H9 (cell line): ENCODE data around the gene CCDC148. TPM values are rescaled to one million over a fixed set of nuclear protein-coding genes. Genes with fewer than 3 reads are reported as not detected.
A peak's percentile ranks its signal among the peaks of the same experiment; 100 is the strongest.

ENCODE experiments used
- DNase-seq: peaks from one replicate; pipeline ENCODE4 v3.0.0-alpha.2; 2017
- H2AFZ ChIP-seq: one replicate; pipeline ENCODE4 v1.6.1; 2013; ENCODE audit warnings: mild to moderate bottlenecking, low read length, control low read depth, moderate library complexity
- H2AK5ac ChIP-seq: 2 replicates; pipeline ENCODE4 v1.6.1; 2013; ENCODE audit warnings: low read length, control low read depth, mixed read lengths; ENCODE audit not compliant: insufficient read length
- H2BK120ac ChIP-seq: one replicate; pipeline ENCODE4 v1.6.1; 2013; ENCODE audit warnings: low read depth, mild to moderate bottlenecking, low read length, control low read depth, inconsistent platforms; ENCODE audit not compliant: poor library complexity, severe bottlenecking
- H2BK12ac ChIP-seq: 2 replicates; pipeline ENCODE4 v1.6.1; 2013; ENCODE audit warnings: low read length, control low read depth, mixed read lengths, low read depth; ENCODE audit not compliant: insufficient read length
- H2BK15ac ChIP-seq: 2 replicates; pipeline ENCODE4 v1.6.1; 2013; ENCODE audit warnings: low read depth, low read length, control low read depth
- H2BK20ac ChIP-seq: one replicate; pipeline ENCODE4 v1.6.1; 2013; ENCODE audit warnings: low read depth, mild to moderate bottlenecking, low read length, control low read depth, inconsistent platforms; ENCODE audit not compliant: poor library complexity, severe bottlenecking
- H2BK5ac ChIP-seq: 2 replicates; pipeline ENCODE4 v1.6.1; 2013; ENCODE audit warnings: low read length, control low read depth, mixed read lengths; ENCODE audit not compliant: insufficient read length
- H3K14ac ChIP-seq: 2 replicates; pipeline ENCODE4 v1.6.1; 2013; ENCODE audit warnings: low read length, control low read depth; ENCODE audit not compliant: insufficient read depth
- H3K18ac ChIP-seq: 2 replicates; pipeline ENCODE4 v1.6.1; 2013; ENCODE audit warnings: low read depth, mild to moderate bottlenecking, mixed read lengths, low read length, control low read depth; ENCODE audit not compliant: insufficient read length
- H3K23ac ChIP-seq: 2 replicates; pipeline ENCODE4 v1.6.1; 2013; ENCODE audit warnings: low read length, control low read depth, mixed read lengths, low read depth; ENCODE audit not compliant: insufficient read length
- H3K23me2 ChIP-seq: 2 replicates; pipeline ENCODE4 v1.6.1; 2013; ENCODE audit warnings: low read depth, mild to moderate bottlenecking, mixed read lengths, low read length, control low read depth; ENCODE audit not compliant: insufficient read length, poor library complexity, severe bottlenecking
- H3K27ac ChIP-seq: 2 replicates; pipeline ENCODE4 v1.5.1; 2013; ENCODE audit warnings: low read length, control low read depth, mixed read lengths, low read depth; ENCODE audit not compliant: insufficient read length
- H3K27me3 ChIP-seq: 2 replicates; pipeline ENCODE4 v1.6.1; 2013; ENCODE audit warnings: low read length, control low read depth, inconsistent platforms; ENCODE audit not compliant: insufficient read depth
- H3K4ac ChIP-seq: 2 replicates; pipeline ENCODE4 v1.6.1; 2013; ENCODE audit warnings: low read depth, mild to moderate bottlenecking, control low read depth, inconsistent platforms, low read length, moderate library complexity
- H3K4me1 ChIP-seq: 2 replicates; pipeline ENCODE4 v1.6.1; 2013; ENCODE audit warnings: low read length, control low read depth, inconsistent platforms; ENCODE audit not compliant: insufficient read depth
- H3K4me2 ChIP-seq: 2 replicates; pipeline ENCODE4 v1.6.1; 2013; ENCODE audit warnings: low read length, control low read depth, mixed read lengths; ENCODE audit not compliant: insufficient read length, insufficient read depth
- H3K56ac ChIP-seq: 2 replicates; pipeline ENCODE4 v1.6.1; 2013; ENCODE audit warnings: low read depth, mild to moderate bottlenecking, mixed read lengths, low read length, control low read depth; ENCODE audit not compliant: insufficient read length
- H3K79me1 ChIP-seq: 2 replicates; pipeline ENCODE4 v1.6.1; 2013; ENCODE audit warnings: low read depth, mild to moderate bottlenecking, moderate library complexity, low read length, control low read depth, inconsistent platforms; ENCODE audit not compliant: insufficient read depth, poor library complexity, severe bottlenecking
- H3K79me2 ChIP-seq: 2 replicates; pipeline ENCODE4 v1.6.1; 2013; ENCODE audit warnings: low read length, control low read depth, inconsistent platforms; ENCODE audit not compliant: insufficient read depth
- H3K9ac ChIP-seq: 2 replicates; pipeline ENCODE4 v1.6.1; 2013; ENCODE audit warnings: low read length, control low read depth, mixed read lengths; ENCODE audit not compliant: insufficient read length; ENCODE audit errors: extremely low read depth
- H3K9me3 ChIP-seq: one replicate; pipeline ENCODE4 v1.6.1; 2013; ENCODE audit warnings: low read depth, low read length, inconsistent platforms; ENCODE audit not compliant: control insufficient read depth
- H3T11ph ChIP-seq: one replicate; pipeline ENCODE4 v1.6.1; 2013; ENCODE audit warnings: mild to moderate bottlenecking, low read length, control low read depth, inconsistent platforms
- H4K20me1 ChIP-seq: one replicate; pipeline ENCODE4 v1.6.1; 2013; ENCODE audit not compliant: control insufficient read depth, insufficient read length, insufficient read depth
- H4K5ac ChIP-seq: 2 replicates; pipeline ENCODE4 v1.6.1; 2013; ENCODE audit warnings: low read depth, mild to moderate bottlenecking, mixed read lengths, low read length, control low read depth; ENCODE audit not compliant: insufficient read length
- H4K8ac ChIP-seq: replicated peaks from 2 replicates; pipeline ENCODE4 v1.6.1; 2013; ENCODE audit warnings: low read length, control low read depth, mixed read lengths, low read depth; ENCODE audit not compliant: insufficient read length
- H4K91ac ChIP-seq: 2 replicates; pipeline ENCODE4 v1.6.1; 2013; ENCODE audit warnings: low read depth, mild to moderate bottlenecking, moderate library complexity, mixed read lengths, low read length, control low read depth; ENCODE audit not compliant: insufficient read length
- H3K27ac Mint-ChIP-seq, 3 experiments: 2 replicates in 2 of 3; 3 replicates in 1 of 3; pipeline ENCODE4 v1.8.0; 2020 to 2021; ENCODE audit warnings: mixed read lengths in 3 of 3, mild to moderate bottlenecking in 1 of 3, moderate library complexity in 1 of 3
- H3K27me3 Mint-ChIP-seq: 2 replicates; pipeline ENCODE4 v1.8.0; 2021; ENCODE audit warnings: low read depth, mild to moderate bottlenecking, moderate library complexity, mixed read lengths
- H3K36me3 Mint-ChIP-seq, 3 experiments: 2 replicates in 2 of 3; 3 replicates in 1 of 3; pipeline ENCODE4 v1.8.0; 2020 to 2021; ENCODE audit warnings: low read depth in 3 of 3, mixed read lengths in 3 of 3; ENCODE audit not compliant: insufficient read depth in 1 of 3
- H3K4me1 Mint-ChIP-seq, 2 experiments: 2 replicates each; pipeline ENCODE4 v1.8.0; 2020; ENCODE audit warnings: mixed read lengths in 2 of 2
- H3K4me3 Mint-ChIP-seq, 2 experiments: 2 replicates in 1 of 2; 3 replicates in 1 of 2; pipeline ENCODE4 v1.8.0; 2020 to 2021; ENCODE audit warnings: mild to moderate bottlenecking in 2 of 2, mixed read lengths in 2 of 2, moderate library complexity in 1 of 2
- H3K9me3 Mint-ChIP-seq, 2 experiments: 2 replicates in 1 of 2; 3 replicates in 1 of 2; pipeline ENCODE4 v1.8.0; 2020; ENCODE audit warnings: mild to moderate bottlenecking in 2 of 2, mixed read lengths in 2 of 2, moderate library complexity in 1 of 2
- WGBS: extraction: QIAGEN DNeasy Blood & Tissue Kit; methylation state at CpG from one replicate; pipeline ENCODE4 v1.1.7; 2013; ENCODE audit warnings: missing lambda C conversion rate, low lambda C conversion rate, mixed read lengths; ENCODE audit not compliant: insufficient read length; ENCODE audit errors: extremely low coverage; 5-methylcytosine and 5-hydroxymethylcytosine counted together
- total RNA-seq: library from RNA; stranded (reverse); gene quantifications from 2 replicates; pipeline ENCODE4 v1.2.1, GENCODE V29; 2021
- TF ChIP-seq, protein P1 (sequence below): fragments of 200-600 bp; sonication (generic); conservative IDR thresholded peaks from 3 replicates; pipeline ENCODE4 v1.8.0; 2021; ENCODE audit warnings: antibody characterized with exemption, mild to moderate bottlenecking

The CCDC148 gene
- total RNA-seq, 1 experiment from 2014 or later: 1.5 TPM

GRCh38 chr2:158496986-158497385, 40.4 kb upstream of the CCDC148 start:
- Histone ChIP-seq H3K9ac (no peak overlapping the region), H2BK20ac (no peak overlapping the region), H3K4me1 (no peaks in the 10 kb centered on the region; the same call in 1 of the 2 replicates), H3K27me3 (no peaks in the 10 kb centered on the region), H3K27ac (no peak overlapping the region), H2BK15ac (no peak overlapping the region), H3K18ac (no peak overlapping the region), H4K20me1 (no peaks in the 10 kb centered on the region), H3K79me2 (peaks cover 8% of the 10 kb centered on the region; the same call in 1 of the 2 replicates), H4K91ac (no peak overlapping the region), H4K8ac (no peak overlapping the region), H2BK120ac (no peak overlapping the region), H2AFZ (no peak overlapping the region), H2AK5ac (no peak overlapping the region), H3K9me3 (no peaks in the 10 kb centered on the region), H3K14ac (no peak overlapping the region), H3K4me2 (no peak overlapping the region), H3K23ac (no peak overlapping the region), H3K4ac (no peak overlapping the region), H4K5ac (no peak overlapping the region), H3T11ph (no peak overlapping the region), H3K79me1 (peaks cover 7% of the 10 kb centered on the region), H2BK5ac (no peak overlapping the region), H3K23me2 (no peaks in the 10 kb centered on the region), H3K56ac (no peak overlapping the region), H2BK12ac (no peak overlapping the region)
- WGBS: no CpG with 5 or more reads among the region's 3 CpGs
- Mint-ChIP-seq H3K4me3 (peak overlapping the region in 1 of 2 experiments; percentile 34; a peak in 1 of 5 replicates), H3K27ac (peak overlapping the region; percentile 45 to 77 (median 69); a peak in 2 of 7 replicates), H3K4me1 (peaks cover 34 to 42% of the 10 kb centered on the region in 2 experiments), H3K9me3 (no peaks in the 10 kb centered on the region), H3K36me3 (no peaks in the 10 kb centered on the region), H3K27me3 (no peaks in the 10 kb centered on the region)
- no peak for DNase-seq
- TF ChIP-seq, protein P1, sequence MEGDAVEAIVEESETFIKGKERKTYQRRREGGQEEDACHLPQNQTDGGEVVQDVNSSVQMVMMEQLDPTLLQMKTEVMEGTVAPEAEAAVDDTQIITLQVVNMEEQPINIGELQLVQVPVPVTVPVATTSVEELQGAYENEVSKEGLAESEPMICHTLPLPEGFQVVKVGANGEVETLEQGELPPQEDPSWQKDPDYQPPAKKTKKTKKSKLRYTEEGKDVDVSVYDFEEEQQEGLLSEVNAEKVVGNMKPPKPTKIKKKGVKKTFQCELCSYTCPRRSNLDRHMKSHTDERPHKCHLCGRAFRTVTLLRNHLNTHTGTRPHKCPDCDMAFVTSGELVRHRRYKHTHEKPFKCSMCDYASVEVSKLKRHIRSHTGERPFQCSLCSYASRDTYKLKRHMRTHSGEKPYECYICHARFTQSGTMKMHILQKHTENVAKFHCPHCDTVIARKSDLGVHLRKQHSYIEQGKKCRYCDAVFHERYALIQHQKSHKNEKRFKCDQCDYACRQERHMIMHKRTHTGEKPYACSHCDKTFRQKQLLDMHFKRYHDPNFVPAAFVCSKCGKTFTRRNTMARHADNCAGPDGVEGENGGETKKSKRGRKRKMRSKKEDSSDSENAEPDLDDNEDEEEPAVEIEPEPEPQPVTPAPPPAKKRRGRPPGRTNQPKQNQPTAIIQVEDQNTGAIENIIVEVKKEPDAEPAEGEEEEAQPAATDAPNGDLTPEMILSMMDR: no peak
